GM18907 (cell line): ENCODE measurements around the gene CHD9.
A peak's percentile ranks its signal among the peaks of the same experiment; 100 is the strongest.
"Not testable (repeated sequence)": the region's sequence is repeated elsewhere in the genome, so short reads cannot be mapped to it uniquely, and the experiment has no call there.

Experiments used
- ATAC-seq: cut with Tn5 transposase; IDR thresholded peaks from one replicate; pipeline ENCODE4 v1.9.1; 2021; ENCODE audit warnings: mild to moderate bottlenecking, moderate library complexity; ENCODE audit not compliant: unreplicated experiment

Gene CHD9, protein sequence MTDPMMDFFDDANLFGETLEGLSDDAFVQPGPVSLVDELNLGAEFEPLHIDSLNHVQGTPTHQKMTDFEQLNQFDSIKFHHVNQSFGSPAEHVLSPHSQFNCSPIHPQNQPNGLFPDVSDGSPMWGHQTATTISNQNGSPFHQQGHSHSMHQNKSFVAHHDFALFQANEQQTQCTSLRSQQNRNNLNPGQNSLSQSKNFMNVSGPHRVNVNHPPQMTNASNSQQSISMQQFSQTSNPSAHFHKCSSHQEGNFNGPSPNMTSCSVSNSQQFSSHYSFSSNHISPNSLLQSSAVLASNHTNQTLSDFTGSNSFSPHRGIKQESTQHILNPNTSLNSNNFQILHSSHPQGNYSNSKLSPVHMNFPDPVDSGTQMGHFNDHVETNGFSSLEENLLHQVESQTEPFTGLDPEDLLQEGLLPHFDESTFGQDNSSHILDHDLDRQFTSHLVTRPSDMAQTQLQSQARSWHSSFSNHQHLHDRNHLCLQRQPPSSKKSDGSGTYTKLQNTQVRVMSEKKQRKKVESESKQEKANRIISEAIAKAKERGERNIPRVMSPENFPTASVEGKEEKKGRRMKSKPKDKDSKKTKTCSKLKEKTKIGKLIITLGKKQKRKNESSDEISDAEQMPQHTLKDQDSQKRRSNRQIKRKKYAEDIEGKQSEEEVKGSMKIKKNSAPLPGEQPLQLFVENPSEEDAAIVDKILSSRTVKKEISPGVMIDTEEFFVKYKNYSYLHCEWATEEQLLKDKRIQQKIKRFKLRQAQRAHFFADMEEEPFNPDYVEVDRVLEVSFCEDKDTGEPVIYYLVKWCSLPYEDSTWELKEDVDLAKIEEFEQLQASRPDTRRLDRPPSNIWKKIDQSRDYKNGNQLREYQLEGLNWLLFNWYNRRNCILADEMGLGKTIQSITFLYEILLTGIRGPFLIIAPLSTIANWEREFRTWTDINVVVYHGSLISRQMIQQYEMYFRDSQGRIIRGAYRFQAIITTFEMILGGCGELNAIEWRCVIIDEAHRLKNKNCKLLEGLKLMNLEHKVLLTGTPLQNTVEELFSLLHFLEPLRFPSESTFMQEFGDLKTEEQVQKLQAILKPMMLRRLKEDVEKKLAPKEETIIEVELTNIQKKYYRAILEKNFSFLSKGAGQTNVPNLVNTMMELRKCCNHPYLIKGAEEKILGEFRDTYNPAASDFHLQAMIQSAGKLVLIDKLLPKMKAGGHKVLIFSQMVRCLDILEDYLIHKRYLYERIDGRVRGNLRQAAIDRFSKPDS (N-terminal part only)

DNA sequence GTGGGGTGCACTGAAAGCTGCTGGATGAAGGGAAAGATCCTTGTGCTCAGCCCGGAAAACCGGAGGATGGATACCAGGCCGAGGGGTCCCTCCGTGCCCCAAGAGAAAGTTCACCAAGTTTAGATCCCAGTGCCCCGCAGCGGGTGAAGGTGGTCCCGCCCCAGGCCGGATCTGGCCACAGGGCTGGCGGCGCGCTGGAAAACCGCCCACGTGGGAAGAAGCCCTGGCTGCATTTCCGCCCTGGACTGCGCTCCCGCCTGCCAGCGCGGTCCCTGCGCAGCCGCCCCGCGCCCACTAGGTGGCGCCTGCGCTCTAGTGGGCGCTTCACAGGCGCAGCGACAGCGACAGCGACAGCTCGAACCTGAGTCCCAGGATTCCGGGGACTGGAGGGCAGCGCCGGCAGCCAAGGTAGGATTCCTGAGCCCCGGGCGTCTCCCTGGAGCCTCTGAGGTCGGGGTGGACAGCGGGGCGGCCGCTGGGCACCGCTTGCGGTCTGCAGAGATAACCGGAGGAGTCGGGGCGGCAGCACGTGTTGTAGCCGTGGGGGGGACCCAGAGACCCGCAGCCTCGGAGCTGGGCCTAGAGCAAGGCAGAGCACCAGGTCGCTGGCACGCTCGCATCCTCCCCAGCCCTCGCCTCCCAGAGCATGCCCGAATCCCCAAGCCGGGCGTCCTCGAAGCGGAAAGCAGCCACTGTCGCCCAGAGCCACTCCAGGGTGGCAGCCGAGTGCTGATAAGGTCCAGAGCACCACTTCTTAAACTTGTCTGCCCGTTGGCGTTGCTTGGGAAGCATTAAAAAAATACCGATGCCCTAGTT, at the start of gene CHD9:
Gene CHD9 (plus strand): TSS at position 322 of the 816 bp plus-strand sequence. CDS start 101,099 bp downstream, outside the sequence.
- ATAC-seq: peak; percentile 82

DNA sequence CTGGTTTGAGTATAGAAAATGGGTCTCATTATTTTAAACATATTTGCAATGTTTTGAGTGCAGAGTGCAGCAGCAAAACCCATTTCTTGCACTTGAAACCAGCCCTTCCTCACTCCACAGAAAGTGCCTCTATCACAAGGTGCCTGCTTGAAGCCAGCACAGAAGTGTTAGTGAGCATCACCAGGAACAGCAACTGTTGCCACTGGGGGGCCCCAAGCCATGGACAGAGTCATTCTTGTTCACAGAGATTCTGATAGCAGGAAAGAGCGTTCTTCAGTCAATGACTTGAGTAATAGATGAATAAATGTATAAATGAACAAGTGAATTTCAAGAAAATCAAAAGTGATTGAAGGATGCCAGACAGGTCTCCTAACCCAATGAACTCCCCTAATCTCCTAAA, 47.7 kb upstream of the CHD9 start:
- no peak for ATAC-seq

DNA sequence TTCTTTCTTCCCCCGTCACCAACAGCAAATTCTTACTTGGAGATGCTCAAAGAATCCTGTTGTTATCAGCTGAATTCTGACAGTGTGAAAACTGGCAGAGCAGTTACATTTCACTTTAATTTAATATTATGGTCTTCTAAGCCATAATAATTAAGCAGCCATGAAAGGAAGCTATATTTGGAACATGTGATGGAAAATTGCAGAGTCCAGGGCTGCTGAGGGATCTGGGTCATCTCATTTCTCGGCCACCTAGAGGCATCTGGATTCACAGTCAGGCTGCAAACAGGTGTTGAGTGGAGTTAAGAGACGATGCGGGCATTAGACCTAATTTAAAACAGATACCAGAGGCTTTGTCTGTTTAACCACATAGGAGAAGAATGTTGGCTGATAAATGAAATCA, 40.5 kb upstream of the CHD9 start:
- no peak for ATAC-seq

DNA sequence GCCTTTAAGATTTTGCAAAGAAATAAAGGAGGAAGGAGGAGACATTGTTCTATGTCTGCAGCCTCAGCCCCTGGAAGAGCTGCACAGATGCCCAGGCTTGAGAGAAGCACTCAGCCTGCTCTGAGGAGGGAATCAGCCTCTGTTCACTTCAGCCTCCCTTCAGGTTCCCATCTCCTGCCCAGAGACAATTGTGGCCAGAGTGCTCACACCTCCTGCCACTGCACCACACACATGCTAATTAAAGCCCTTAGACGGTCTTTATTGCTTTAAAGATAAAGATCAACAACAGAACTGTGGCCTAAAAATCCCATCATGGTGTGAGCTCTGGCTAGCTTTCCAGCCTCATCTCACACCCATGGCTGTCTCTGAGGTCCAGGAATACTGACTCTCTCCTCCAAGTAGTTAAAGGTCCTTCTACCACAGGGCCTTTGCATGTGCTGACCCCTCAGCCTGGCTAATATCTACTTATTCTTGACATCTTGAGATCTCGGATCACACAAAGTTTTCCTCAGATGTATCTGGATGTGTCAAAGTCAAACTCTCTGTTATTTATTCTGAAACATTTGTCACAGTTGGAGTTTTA, 35.9 kb upstream of the CHD9 start:
- no peak for ATAC-seq

DNA sequence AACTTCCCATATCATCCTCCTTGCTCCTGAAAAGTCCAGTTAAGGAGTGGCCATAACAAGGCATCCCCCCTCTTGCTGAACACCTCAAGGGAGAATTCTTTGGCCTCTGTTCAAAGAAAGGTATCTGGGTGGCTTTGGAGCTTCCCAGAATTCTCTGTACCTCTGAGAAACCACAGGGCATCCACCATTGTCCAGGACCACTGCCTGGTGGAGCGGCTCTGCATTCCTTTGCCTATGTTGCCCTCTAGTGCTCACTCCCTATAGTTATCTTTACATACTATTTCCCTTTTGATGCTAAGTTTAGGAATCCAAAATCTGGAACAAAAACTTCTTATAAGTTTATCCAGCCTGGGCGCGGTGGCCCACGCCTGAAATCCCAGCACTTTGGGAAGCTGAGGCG, 32.4 kb upstream of the CHD9 start:
- no peak for ATAC-seq

DNA sequence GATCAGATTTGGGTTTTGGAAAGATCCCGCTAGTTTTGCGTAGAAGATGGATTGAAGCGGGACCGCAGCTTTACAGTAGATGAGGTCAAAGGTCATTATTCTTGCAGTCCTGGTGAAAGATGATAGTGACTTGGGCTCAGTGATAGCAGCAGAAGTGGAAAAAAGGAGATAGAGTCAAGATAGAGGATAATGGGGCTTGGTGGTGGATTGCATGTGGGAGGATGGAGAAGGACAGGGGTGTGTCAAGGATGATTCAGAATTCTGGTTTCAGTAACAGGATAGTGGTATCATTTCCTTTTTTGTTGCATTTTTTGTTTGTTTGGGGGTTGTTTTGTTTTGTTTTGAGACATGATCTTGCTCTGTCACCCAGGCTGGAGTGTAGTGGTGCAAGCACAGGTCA, 30.7 kb upstream of the CHD9 start:
- no peak for ATAC-seq

DNA sequence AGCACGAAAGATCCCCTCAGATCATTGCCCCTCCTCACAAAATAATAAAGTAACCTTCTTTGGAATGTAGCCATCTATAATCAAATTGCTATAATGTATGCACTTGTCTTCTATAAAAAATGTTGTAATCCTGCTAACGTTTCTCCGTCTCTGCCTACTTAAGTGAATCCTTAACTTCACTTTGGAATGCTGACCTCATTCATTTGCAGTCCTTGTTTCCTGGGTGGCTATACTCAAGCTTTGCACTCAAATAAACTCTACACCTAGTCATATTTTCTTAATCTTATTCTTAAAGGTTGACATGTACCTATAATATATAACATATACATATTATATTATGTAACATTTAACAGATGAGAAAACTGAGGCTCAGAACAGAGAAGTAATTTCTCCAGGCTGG, 24.8 kb upstream of the CHD9 start:
- no peak for ATAC-seq

DNA sequence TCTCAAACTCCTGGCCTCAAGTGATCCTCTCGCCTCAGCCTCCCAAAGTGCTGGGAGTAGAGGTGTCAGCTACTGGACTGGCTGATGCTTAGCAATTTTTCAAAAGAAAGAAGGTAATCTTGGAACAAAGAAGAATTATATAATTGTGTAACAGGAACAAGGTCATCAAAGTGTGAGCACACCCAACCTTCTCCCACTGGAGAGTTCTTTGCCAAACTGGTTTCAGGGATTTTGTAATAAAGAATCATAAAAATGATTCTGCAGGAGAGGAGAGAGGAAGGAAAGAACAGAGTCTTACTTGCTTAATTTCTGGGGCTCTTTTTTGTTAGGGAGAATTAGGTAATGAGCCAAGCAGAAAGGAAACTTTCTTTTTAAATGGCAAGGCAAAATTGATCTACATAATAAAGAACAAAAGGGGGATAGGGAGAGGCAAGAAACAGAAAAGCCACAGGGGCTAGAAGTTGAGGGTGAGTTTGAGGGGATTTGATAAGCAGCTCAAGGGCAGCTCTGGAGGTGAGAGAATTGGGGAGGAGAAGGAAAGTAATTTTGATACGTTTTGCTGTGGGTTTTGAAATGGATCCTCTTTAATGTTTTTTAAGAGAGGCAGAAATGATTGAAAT, 23.4 kb upstream of the CHD9 start:
- ATAC-seq: no peak

DNA sequence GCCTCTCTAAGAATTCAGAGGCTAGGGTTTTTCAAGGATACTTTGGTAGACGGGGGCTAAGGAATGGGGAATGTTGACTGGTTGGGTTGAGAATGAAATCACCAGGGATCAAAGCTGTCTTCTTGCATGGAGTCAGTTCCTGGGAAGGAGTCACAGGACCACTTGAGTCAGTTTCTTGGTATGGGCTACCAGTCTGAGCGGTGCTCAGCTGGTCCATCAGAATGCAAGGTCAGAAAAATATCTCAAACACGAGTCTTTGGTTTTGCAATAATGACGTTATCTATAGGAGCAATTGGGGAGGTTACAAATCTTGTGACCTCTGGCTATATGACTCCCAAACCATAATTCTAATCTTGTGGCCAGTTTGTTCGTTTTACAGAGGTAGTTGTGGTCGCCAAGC, 20.5 kb upstream of the CHD9 start:
- no peak for ATAC-seq

DNA sequence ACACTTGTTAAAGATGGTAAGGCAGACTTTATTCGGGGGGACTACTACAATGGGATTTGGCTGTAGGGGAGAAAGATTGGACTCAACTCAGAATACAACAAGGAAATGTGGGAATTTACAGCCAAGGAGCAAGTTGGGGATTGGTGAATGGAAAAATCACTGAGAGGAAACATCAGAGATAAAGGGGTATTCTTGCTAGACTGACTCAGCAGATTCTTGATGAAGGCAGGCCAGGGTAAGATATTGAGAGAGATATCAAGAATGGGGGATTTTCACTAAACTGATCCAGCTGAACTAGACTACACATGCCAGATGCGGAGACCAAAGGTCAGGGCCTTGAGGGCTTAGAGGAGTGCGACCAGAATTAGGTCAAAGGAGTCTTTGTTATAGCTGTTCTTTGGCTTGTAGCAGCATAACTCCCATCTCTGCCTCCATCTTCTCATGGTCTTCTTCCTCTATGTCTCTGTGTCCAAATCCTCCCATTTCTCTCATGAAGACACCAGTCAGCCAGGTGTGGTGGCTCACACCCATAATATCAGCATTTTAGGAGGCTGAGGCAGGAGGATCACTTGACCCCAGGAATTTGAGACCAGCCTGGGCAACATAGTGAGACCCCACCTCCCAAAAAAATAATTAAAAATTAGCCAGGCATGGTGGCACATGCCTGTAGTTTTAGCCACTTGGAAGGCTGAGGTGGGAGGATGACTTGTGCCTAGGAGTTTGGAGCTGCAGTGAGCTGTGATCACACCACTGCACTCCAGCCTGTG, 19.4 kb upstream of the CHD9 start:
- no peak for ATAC-seq

DNA sequence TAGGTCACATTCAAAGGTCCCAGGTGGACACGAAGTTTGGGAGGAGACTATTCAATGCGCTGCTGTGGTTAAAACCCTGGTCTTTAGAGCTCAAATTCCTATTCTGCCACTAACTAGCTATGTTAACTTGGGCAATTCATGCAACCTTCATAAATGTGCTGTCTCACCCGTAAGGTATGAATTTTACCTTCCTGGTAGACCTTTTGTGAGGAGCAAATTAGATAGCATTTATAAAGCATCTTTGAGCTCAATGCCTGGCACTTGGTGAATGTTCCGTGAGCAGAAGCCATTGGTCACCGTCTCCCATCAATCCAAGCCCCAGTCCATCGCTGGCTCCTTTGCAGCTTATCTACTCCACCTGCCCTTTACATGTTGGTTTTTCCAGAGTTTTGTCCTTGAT, 18.7 kb upstream of the CHD9 start:
- no peak for ATAC-seq

DNA sequence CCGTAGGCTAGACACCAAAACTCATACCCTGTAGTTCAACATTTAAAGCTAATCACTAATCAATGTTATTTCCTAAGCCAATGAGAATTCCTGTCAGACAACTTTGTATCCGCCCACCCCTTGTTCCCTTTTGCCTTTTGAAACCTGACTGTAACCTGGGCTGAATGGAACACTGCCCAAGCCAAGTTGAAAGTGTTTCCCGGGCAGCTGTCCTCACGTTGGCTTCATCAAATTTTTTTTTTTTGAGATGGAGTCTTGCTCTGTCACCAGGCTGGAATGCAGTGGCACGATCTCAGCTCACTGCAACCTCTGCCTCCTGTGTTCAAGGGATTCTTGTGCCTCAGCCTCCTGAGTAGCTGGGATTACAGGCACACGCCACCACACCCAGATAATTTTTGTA, 18.1 kb upstream of the CHD9 start:
- ATAC-seq: not testable (repeated sequence)

DNA sequence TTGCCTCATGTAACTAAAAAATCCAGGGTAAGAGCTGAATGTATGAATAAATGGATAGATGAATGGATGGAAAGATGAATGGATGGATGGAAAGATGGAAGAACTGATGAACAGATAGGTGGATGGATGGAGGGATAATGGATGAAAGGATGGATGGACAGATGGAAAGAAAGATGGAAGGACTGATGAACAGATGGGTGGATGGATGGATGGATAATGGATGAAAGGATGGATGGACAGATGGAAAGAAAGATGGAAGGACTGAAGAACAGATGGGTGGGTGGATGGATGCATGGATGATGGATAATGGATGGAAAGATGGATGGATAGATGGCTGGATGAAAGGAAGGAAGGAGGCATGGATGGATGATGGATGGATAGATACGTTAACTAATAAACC, 14.0 kb upstream of the CHD9 start:
- no peak for ATAC-seq

DNA sequence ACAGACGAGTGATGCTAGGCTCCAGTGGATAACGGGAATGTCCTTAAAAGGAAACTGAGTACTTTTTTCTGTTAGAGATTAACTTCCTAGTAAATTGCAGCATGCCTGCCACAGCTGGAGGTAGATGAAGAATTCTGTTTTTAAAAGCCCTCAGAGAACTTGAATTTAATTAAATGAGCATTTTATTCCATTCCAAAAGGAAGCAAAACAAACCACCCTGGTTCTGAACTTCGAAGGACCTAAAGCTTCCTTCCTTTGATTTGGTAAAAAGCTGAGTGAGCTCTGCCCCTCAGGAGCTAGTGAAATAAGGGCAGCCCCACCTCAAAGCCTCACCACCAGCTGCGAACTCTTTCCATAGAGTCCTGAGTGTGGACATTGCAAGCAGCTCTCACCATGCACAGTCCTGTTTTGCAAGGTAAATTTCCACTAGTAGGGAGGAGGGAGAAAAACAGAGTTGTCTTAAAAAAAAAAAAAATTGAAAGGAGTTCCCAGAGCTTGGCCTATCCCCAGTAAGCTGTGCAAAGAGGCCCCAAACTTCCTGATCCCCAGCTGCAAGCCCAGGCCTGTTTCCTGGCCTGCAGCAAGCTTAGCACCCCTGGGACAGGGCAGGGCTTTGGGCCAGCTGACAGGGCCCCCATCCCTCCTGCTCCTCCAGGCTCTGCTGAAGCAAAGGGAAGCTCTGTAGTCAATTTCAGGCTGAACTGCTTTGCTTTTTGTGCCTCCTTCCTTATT, 13.3 kb upstream of the CHD9 start:
- peak; percentile 65 for ATAC-seq

DNA sequence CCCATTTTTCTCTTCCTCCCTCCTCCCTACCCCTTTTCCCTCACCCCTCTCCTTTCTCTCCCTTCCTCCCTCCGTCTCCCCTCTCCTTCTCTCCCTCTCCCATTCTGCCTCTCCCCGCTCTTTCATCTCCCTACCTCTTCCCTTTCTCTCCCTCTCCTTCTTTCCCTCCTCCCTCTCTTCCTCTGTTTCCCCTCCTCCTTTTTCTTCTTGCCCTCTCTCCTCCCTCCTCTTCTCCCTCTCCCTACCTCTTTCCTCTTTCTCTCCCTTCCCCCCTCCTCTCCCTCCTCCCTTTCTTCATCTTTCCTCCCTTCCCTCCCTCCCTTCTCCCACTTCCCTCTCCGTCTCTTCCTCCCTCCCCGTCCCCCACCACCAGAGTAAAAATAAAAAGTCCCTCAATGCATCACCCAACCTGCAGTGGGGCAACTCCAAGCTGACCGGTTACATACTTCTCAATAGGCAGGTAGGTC, 12.5 kb upstream of the CHD9 start:
- ATAC-seq: no peak

DNA sequence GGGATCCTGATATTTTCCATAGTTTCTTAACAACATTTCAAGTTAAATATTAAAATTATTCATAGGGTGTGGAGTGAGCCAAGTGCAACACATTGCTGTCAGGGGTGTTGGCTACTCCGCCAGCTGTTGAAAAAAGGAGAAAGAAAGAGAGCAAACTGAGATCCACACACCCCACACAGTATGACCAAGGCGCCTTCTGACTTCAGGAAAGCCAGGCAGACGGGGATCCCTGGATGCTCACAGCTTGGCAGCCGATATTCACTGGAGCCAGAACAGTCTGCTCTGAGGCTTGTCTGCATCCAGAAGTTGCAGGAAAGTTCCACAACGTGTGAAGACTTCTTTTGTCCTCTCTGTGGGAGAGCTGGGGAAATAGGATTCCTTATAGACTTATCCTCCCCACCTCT, 11.4 kb upstream of the CHD9 start:
- no peak for ATAC-seq

DNA sequence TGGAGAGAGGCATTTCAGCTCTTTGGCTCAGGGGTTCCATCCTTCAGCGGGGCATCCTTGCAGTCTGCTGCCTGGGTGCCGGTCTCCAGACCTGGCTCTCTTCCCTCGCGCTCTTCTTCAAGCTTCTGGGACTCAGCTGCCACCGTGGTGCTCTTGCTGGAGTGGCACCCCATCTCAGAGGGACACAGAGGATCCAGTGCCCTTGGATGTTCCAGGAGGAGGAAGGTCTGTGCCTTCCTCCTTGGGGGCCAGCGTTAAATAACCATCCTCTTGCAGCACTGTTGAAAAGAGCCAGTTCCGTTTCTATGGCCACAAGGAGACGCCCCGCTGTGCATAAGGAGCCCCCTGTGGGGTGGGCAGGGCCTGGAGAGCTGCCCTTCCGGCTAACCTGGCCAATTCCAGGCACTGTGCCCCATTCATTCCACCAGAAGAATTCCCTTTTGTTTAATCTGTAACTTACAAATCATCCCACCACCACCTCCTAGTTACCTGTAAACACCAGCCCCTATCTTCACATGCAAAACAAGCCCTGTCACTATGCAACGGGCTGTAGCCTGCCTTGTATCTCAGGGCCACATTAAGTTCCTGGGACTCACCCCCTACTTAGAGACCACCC, 10.7 kb upstream of the CHD9 start:
- no peak for ATAC-seq
